Activated T-helper 9 cell treated with anti-CD3 and anti-CD28 coated beads, Interleukin-2, amount 50 U/mL, for 16 hours (primary cell): Measurements from ENCODE around the gene MSL2.
"Not testable (repeated sequence)": the region's sequence is repeated elsewhere in the genome, so short reads cannot be mapped to it uniquely, and the experiment has no call there.

Source experiments
- DNase-seq: peaks from one replicate; pipeline ENCODE4 v3.0.0-alpha.2; 2020; ENCODE audit warnings: low read depth

The MSL2 gene, protein sequence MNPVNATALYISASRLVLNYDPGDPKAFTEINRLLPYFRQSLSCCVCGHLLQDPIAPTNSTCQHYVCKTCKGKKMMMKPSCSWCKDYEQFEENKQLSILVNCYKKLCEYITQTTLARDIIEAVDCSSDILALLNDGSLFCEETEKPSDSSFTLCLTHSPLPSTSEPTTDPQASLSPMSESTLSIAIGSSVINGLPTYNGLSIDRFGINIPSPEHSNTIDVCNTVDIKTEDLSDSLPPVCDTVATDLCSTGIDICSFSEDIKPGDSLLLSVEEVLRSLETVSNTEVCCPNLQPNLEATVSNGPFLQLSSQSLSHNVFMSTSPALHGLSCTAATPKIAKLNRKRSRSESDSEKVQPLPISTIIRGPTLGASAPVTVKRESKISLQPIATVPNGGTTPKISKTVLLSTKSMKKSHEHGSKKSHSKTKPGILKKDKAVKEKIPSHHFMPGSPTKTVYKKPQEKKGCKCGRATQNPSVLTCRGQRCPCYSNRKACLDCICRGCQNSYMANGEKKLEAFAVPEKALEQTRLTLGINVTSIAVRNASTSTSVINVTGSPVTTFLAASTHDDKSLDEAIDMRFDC

DNA sequence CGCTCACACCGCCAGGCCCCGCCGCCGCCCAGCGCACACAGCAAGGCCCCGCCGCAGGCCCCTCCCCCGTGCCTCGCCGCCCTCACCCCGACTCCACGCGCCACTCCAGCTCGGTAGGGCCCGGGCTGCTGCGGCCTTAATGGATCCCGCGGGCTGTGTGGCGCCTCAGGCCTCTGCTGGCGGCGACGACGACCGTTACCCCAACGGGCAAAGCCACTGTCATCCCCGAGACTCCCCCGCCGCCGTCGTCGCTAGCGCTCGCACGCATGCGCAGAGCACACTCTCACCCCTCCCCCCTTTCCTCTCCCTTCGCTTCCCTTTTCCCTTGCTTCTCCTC, at the start of gene MSL2:
Gene MSL2 (minus strand): TSS at position 272 of the 337 bp plus-strand sequence. CDS start 1,222 bp downstream, outside the sequence.
- DNase-seq, result no peak

DNA sequence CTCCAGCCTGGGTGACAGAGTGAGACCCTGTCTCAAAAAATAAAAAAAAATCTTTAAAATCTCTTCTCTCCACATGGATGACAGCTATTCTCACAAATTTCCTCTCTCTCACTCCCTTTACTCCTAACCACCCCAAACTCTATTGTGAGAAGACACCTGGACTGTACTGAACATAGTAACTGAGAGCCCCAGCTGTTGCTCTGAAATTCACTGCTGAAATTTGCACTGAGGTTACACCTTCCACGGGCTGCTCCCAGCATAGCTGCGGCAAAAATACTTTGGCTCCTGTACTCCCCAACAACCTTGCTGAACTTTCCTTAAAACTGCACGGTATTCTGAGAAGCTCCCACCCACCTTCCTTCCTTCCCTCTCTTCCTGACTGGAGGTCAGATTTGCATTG, 49.6 kb upstream of the MSL2 start:
- DNase-seq, result no peak

DNA sequence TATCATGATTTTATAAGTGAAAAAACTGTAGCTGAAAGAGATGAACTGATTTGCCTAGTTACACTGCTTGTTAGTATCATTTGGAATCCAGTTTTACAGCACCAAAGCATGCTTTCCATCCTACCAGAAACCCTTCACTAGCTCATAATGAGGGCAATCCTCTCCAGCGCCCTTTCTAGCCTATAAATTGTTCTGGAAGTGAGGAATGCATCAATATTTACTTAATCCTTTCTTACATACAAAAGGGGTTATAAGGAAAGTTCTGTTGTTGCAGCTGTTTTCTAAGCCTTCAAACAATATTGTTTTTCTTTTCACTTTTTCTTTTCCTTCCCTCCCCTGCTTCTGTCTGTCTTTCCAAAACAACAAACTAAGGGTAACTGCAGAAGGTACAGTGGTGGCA, 43.0 kb upstream of the MSL2 start:
- DNase-seq, result no peak

DNA sequence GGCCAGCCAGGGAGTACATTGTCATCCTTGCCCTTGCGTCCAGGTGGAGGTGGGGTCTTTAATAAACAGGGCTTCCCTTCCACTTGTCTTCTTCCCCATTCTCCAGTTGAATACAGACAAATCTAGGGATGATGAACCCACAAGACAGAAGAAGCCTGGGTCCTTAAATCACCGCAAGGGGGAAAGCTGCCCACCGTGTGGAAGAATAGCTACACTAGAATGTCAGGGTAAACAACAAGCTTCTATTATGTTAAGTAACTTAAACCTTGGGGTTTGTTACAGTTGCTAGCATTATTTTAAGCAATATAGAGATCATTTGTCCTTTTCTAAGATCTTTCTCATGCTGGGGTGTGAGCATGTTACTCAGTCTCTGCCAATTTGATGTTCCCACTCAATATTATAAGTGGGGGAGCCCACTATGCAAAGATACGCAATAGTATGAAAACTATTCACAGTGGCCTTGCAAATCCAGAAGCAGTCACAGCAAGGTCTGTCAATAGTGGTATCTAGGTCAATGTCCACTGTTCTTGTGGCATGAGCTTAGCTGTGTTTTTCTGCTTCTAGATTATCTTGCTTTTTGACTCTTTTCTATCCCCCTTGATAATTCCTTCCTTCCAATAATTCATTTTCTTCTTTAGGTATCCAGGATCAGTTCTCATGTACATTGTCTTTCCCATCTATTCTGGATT, 42.0 kb upstream of the MSL2 start:
- DNase-seq, result no peak

DNA sequence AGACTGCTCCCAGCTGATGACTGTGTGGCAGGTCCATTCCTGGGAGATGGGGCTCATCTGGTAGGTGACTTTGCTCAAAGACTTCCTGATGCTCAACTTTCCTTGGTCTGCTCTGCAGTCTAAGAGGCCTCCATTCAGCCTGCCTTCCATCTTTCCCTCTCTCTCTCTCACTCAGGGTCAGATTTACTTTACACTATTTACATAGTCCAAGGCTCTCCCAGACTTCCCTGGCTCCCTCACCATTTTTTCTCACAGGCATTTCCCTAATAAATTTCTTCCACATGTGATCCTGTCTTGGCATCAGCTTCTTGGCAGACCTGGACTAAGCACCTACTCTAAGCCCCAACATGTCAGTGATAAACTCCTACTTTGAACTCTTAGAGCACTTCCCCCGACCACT, 41.0 kb upstream of the MSL2 start:
- DNase-seq, result no peak

DNA sequence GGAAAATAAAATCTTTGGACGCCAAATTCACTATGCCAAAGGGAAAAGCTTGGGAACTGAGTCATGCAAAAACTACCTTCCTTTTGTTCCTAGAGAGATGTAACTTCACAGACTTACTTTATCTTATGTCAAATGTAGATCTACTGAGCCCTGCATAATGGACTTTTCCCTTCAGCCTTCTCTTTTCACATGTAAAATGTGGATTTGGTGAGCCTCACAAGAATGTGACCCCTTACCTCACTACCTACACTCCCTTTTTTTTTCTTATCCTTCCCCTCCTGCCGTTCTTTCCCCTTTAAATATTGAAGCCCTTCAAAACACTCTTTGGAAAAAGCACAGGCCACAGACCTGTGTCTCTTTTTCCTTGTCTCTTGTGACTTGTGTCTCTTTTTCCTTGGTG, 40.0 kb upstream of the MSL2 start:
- DNase-seq, result no peak

DNA sequence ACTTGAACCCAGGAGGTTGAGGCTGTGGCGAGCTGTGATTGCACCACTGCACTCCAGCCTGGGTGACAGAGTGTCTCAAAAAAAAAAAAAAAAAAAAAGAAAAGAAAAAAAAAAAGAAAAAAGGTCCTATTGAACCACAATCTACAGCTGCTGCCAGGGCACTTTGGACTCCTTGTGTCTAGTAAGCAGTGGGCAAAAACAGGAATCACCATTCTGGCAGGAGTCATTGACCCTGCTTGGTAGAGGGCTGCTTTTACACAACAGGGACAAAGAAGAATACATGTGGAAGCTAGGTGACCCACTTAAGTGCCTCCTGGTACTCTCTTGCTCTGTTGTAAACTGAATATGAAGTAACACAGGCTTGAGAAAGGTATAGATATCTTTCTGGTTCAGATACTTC, 39.4 kb upstream of the MSL2 start:
- DNase-seq, result no peak

DNA sequence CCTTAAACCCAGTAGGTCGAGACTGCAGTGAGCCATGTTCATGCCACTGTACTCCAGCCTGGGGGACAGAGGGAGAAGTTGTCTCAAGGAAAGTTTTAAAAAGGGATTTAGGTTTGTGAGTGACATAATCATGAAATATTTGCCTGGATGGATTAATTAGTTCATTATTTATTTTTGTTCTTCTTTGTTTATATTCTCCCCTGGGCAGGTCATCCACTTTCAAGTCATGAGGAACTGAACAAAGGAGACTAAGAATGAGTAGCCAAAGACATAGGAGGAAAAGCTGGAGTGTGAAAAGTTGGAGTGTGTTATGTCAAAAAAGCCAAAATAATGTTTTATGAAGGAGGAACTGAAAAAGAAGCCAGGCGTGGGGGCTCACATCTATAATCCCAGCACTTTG, 36.3 kb upstream of the MSL2 start:
- DNase-seq, result no peak

DNA sequence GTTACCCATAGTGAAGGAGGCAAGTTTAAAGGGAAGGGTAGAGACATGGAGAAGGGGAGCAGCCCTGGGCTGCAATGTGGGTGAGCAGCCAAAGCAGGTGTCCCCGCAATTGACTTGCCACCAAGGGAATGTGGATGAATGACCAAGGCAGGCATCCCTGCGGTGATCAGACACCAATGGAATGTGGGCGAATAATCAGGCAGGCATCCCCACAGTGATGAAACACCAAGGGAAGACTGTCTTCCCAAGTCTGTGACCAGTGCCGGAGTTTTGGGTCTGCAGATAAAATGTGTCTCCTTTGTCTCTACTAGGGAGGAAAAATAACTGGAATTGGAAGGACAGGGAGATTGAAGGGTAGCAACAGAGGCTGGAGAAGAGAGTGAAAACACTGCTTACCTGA, 26.6 kb upstream of the MSL2 start:
- DNase-seq, result not testable (repeated sequence)

DNA sequence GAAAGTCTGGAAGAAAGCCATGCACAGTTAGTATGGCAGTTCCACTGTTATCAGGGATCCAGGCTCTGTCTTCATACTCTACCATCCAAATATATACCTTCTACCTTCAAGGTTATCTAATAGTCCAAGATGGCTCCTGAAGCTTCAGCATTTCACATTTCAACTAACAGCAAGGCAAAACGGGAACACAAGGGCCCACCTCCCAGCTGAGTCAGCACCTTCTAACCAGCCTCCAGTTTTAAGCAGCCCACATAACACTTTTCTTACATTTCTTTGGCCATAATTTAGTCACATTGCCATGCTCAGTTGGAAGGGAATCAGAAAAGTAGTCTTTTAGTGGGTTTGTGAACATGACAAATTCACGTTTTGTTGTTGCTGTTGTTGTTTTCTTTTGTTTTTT, 15.4 kb upstream of the MSL2 start:
- DNase-seq, result no peak

DNA sequence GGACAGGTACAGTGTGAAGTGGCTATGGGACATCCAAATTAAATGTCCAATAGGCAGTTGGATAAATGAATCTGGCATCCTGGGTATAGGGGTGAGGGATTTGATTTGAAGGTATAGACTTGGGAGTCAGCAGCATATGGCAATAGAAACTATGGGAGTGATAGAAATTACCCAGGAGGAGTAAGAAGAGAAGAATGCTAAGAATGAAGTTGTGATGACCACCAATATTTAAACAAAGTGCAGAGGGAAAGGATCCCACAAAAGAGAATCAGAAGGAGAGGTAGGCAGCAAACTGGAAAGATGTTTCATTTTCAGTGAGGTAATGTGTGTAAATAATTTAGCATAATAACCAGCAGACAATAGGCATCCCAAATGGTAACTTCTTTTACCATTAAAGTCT, 13.8 kb upstream of the MSL2 start:
- no peak for DNase-seq

DNA sequence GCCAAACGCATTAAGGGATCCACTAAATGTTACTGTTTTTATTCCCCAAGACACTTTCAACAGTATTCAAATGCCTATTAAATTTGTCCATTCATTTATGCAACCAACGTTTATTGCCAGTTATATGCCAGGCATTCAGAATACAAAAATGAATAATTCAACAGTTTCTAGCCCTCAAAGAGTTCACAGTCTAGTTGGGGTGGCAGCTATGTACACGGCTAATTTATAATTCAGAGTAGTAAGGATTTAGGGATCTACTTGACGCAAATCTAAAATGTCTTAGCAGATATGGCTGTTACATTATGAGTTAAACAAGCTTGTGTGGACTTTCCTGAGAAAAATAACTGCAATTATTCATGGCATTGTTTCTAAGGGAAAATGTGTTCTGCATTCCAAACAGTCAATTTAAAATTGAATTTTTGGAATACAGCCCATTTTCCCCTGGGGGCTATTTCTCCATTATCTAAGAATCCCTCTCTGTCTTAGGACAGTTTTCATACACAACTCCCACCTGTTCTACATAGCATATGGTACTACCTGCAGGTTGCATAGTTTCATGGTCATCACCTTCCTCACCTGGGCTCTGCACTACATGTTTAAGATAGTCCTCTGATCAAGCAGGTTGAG, 11.5 kb upstream of the MSL2 start:
- DNase-seq, result no peak

DNA sequence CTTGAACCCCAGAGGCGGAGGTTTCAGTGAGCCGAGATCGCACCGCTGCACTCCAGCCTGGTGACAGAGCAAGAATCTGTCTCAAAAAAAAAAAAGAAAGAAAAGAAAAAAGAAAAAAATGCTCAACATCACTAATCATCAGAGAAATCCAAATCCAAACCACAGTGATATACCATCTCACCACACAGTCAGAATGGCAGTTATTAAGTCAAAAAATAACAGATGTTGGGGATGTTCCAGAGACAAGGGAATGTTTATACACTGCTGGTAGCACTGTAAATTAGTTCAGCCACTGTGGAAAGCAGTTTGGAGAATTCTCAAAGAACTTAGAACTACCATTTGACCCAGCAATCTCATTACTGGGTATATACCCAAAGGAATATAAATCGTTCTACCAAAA, 3.1 kb upstream of the MSL2 start:
- not testable (repeated sequence) for DNase-seq

DNA sequence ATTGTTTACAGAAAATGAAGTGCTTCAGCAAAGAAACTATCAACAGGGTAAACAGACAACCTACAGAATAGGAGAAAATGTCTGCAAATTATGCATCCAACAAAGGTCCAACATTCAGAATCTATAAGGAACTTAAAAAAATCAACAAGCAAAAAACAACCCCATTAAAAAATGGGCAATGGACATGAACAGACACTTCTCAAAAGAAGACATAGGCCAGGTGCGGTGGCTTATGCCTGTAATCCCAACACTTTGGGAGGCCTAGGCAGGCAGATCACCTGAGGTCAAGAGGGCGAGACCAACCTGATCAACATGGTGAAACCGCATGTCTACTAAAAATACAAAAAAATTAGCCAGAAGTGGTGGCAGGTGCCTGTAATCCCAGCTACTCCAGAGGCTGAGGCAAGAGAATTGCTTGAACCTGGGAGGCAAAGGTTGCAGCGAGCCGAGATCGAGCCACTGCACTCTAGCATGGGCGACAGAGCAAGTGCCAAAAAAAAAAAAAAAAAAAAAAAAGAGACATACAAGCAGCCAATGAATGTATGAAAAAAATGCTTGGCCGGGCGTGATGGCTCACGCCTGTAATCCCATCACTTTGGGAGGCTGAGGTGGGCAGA, 2.4 kb upstream of the MSL2 start:
- DNase-seq, result not testable (repeated sequence)

DNA sequence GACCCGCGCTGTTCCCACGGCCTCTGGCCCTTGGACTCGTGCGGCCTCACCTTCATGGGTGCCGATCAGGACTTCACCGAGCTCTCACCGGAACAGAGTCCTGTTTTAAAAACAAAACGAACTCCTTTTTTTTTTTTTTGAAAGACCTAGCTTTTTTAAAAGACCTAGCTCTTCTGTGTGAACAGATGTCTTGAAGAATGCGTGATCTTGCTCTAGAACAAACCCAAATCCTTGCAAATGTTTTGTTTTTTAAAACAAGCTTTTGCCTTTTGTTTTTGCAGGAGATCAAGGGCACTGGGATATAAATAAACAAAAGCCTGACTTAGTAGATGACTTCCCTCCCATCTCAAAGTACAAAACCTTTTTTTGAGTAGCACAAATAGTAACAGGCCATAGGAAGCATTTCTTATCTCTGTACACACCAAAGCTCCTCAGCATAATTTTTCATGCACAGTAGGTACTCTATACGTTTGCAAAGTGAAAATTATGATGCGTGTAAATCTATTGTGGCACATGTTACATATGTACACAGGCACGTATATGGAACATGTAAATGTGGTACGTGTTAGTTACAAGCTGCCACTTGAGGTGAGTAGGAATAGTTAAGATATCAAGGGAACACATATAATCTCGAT, 1.1 kb upstream of the MSL2 start:
- no peak for DNase-seq

DNA sequence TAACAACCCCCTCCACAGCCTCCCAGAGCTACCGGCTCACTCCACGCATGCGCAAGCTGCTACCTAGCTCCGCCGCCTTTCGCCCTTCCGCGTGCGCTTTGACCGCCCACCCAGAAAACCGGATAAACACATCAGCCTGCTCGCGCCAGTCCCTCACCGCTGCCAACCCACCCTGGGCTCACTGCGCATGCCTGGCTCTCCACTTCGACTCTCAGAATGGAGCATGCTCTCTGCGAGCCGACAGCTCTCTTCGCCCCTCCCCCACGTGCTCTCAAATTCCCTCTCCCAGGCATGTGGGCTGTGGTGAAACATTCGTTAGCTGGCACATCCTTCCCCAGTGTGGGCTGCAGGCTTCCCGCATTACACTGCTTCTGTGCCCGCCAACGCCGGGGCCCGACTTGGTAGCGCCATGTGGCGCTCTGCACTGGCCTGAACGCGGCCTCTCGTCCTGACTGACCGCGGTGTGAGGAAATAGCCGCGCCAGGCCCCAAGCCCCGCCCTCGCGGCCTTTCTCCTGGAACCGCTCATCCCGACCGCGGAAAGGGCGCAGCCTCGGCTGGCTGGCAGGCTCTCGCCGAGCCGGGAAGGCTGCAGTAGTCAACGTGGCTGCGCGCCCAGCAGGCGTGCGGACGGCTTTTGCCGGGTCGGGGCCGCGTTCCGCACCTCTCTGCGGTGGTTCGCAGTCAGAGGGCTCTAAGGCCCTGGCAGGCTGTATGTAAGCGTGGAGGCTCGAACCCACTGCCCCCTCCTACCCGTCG, 445 bp upstream of the MSL2 start:
- peak; percentile 99 for DNase-seq

DNA sequence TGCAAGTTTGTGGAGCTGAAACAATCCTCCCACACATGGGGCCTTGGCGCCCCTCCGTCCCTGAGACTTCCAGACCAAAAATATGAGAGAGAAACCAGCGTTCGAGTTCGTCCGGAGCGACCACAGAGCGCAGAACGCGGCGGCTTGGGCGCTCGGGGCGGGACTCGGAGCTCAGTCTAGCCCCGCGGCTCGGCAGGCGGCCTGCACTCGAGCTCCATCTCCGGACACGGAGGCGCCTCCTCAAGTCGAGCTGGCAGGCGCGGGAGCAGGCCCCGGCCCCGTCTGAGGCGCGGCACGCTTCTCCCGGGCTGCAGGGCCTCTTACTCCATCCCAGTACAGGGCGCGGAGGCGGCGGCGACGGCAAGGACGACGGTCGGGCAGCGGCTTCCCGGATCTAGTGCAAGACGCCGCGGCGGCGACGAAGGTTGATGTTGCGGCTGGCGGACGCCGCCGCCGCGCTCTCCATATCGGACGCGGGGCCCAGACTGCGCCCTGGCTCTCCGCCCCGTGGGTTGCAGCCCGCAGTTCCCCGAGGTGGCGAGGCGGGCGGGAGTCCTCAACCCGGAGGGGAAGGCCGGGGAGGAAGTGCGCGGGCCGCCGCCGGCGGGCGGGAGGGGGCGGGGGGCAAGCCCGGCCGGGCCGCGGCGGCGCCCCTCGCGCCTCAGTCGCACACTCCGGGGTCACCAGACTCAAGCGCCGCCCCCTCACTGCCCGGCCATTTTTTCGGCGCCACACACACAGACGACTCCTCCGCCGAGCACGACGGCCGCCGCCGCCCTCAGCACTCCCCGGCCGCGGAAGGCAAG, 674 bp downstream of the MSL2 start:
- DNase-seq, result peak; percentile 71

DNA sequence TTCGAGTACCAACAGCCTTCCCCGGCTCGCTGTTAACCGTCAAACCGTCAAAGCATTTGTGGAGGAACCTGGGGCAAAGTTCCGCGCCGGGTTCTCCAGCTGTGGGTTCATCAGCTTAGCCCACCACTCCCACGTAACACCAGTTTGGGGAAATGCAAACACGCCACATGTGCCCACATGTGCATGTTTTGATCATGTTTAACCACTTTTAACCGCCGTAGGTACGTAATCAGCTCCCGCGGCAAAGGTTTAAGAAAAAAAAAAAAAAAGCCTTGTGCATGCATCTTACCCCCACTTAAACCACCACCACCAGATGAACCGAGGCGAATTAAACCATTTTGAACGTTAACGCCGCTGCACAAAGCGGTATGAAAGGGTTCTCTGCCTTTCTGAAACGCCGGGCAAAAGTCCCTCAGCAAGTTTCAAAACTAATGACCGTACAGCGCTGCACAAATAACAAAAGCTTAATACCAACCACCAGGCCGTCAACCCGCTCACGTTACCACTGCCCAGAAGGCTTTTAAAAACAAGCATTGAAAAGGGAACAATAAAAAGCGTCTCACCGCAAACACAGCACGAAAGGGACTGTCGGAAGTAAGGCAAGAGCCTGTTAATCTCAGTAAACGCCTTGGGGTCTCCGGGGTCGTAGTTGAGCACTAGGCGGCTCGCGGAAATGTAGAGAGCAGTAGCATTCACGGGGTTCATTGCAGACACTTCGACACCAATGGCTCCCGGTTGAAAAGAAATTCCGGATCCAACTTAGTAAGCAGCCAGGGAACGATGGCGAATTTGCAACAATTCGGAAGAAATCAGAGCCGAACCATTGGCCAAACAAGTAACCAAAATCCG, 1.5 kb downstream of the MSL2 start:
- peak; percentile 66 for DNase-seq

DNA sequence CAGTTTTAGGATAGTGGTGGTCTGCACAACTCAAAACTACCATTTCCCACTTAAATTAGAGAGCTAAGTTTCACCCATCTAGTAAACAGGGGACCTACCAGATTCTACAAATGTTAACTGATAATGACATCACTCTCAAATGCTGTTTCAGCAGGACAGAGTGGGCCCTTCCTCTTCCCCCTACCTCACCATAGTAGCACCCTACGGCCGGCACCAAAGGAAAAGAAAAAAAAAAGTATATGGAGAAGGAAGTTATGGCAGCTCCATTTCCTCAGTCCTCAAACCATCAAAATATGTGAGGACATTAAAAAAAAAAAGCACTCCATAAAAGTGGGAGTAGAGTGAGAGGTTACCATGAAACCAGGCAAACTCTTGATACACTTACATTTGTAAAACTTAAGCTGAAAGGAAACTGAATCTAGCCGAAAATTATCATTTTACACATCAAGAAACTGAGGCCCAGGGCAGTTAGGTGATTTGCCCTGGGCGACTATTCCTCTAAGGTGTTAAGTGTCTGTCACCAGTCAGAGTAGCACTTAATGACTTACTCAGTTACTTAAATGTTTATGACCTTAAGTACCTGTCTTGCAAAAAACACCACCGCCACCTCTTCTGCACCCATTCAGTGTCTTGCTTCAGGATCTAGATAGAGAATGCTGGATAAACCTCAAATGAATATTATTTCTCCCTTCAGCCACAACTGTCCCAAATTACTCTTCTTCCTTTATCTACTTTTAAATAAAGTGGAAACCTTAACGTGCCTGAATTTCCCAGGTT, 2.7 kb downstream of the MSL2 start:
- no peak for DNase-seq
